PFSK-1 (cell line): ENCODE data around the gene NCAM1.

ENCODE experiments used
- FOXP2 ChIP-seq: optimal IDR thresholded peaks from 2 replicates; pipeline ENCODE3; 2011; ENCODE audit warnings: borderline replicate concordance, control low read depth, inconsistent platforms; ENCODE audit not compliant: insufficient read depth; ENCODE audit errors: extremely low read length, extremely low read depth
- POLR2AphosphoS5 ChIP-seq: IDR thresholded peaks from 2 replicates; pipeline ENCODE4 v1.6.1; 2012; ENCODE audit warnings: low read depth, mild to moderate bottlenecking, control low read depth, low read length, moderate library complexity
- REST ChIP-seq, 2 experiments: IDR thresholded peaks; 2 replicates each; pipeline versions ENCODE4 v1.6.1 to v1.8.0; 2011 to 2012; ENCODE audit warnings: low read depth in 2 of 2, low read length in 2 of 2, control low read depth in 1 of 2, inconsistent platforms in 1 of 2, mild to moderate bottlenecking in 1 of 2, moderate library complexity in 1 of 2; ENCODE audit not compliant: insufficient read depth in 1 of 2
- SIN3A ChIP-seq: IDR thresholded peaks from 2 replicates; pipeline ENCODE4 v1.6.1; 2012; ENCODE audit warnings: mild to moderate bottlenecking, low read length, moderate library complexity, borderline replicate concordance; ENCODE audit not compliant: insufficient read depth
- TAF1 ChIP-seq: IDR thresholded peaks from 2 replicates; pipeline ENCODE4 v1.6.1; 2012; ENCODE audit warnings: low read length, control low read depth, borderline replicate concordance; ENCODE audit not compliant: insufficient read depth

Gene NCAM1

DNA sequence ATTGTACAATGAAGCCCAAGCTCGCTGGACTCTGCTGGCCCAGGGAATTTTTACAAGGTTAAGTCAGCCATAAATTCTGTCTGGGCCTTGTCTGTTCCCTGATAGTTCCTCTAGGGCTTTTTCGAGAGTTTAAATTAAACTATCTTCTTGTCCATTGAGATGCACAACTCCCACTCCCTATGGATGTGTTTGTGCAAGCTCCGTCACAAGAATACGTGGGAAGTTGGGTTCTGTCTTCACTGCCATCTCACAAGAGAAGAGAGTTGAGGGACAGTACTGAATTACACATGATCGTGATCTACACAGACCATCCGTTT is 199.5 kb downstream of the NCAM1 start:
- TF ChIP-seq REST (IDR thresholded peaks at IDR 0.05; ENCODE audit: insufficient read depth in 1 of 2, low read depth in 2 of 2, low read length in 2 of 2) = no peak
- TF ChIP-seq POLR2AphosphoS5 = no peak
- no peak for TF ChIP-seq TAF1
- TF ChIP-seq SIN3A = no peak
- TF ChIP-seq FOXP2 = no peak

DNA sequence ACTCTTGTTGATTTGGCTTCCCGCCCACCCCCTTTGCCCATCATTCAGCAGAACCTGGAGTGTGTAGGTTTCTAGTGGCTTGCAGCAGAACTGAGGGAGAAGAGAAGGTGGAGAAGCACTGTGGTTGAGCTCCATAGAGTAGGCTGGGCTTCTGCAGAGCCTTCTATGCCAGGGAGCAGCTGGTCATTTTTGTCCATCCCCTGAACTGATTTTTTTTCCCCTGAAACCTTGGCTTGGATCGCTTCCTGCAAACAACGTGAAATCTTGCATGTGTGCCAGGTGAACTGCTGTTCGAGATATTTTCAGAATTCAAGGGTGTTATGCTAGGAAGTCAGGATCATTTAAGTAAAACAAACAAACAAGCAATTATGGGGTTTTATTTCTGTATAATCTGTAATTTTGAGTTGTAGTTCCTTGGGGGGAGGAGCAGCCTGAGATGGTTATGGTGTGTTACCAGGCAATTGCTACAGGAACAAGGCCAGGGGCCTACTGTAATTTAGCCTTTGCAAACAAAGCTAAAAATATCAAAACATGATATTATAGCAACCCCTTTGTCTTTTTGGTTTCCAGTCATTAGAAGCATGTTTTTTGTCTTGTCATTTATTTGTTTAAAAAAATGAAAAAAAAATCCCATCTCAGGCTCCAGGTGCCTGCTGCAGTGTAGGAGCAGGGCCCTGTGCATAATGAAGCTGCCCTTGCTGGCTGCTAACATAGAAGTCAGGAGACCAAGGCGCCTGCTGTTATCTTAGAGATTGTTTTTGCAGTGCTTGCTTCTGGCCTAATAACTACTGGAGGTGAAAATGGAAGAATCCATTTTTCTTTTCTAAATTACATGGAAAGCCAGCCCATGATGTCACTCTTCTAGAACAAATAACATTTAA is 200.7 kb downstream of the NCAM1 start:
- TF ChIP-seq FOXP2 (no peak), SIN3A (no peak), TAF1 (no peak), REST (IDR thresholded peaks at IDR 0.05; ENCODE audit: insufficient read depth in 1 of 2, low read depth in 2 of 2, low read length in 2 of 2) (no peak), POLR2AphosphoS5 (no peak)

- TF ChIP-seq REST (IDR thresholded peaks at IDR 0.05; ENCODE audit: insufficient read depth in 1 of 2, low read depth in 2 of 2, low read length in 2 of 2) (no peak), FOXP2 (no peak), TAF1 (no peak)
These were observed 201.4 kb downstream of the NCAM1 start for GRCh38 chr11:113162592-113162962.

DNA sequence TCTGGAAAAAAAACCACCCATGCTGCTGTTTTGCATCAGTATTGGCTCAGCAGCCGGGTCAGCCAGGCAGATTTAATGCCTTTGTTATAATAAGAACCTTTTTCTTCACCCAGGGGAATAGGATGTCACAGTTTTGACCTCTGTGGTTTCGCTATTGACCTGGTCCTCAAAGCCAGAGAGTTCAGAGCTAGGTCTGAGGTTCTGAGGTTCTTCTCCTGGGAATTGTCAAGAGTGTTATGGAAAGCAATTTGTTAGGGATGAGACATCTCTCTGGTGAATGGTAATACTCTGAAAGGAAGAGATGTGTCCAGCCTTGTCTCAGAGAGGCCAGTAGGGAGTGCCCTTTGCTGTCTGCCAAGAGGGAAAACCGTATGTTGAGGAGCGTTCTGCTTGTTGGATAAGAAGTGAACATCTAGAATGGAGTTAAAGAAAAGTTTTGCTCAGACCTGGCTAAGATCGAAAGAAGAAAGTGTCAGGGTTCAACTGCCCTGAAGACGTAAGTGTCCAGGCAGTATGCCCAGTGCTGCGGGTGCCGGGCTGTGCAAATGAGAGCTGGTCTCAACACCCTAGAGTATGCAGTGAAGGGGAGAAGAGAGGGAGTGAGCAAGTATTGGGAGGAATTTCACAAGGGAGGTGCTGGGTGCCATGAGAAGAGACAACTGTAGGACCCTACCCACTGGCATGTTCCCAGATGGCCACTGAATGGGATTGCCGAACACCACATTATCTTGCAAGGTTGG is 202.2 kb downstream of the NCAM1 start:
- TF ChIP-seq POLR2AphosphoS5 (no peak), SIN3A (no peak), TAF1 (no peak), FOXP2 (no peak), REST (IDR thresholded peaks at IDR 0.05; ENCODE audit: insufficient read depth in 1 of 2, low read depth in 2 of 2, low read length in 2 of 2) (no peak)

- no peak for TF ChIP-seq POLR2AphosphoS5
These were observed 205.1 kb downstream of the NCAM1 start for GRCh38 chr11:113166280-113166679.
